ENCODE measurements around the gene CCDC80. TPM values are rescaled to one million over a fixed set of nuclear protein-coding genes. Genes with fewer than 3 reads are reported as not detected.

Gene CCDC80
- total RNA-seq, 5 donors from 2014 or later (not counting 1 experiment from before 2014, with no cell fraction given) = 0.55 to 0.66 (median 0.56) TPM; not detected in 2

GRCh38 chr3:112602217-112602838 lies 38.6 kb downstream of the CCDC80 start:
- Mint-ChIP-seq H3K4me1 (peaks cover 0 to 20% (median 8%) of the 10 kb centered on the region in 3 donors), H3K27me3 (peaks cover 0 to 1% of the 10 kb centered on the region in 2 donors), H3K36me3 (peaks cover 11% of the 10 kb centered on the region), H3K4me3 (no peak overlapping the region), H3K27ac (no peak overlapping the region), H3K9me3 (no peaks in the 10 kb centered on the region)
- CTCF ChIA-PET = no interaction called here
- Histone ChIP-seq H3K9me3 (no peaks in the 10 kb centered on the region), H3K36me3 (ENCODE audit: control insufficient read depth in 2 of 2, extremely low read depth in 1 of 2, insufficient read depth in 1 of 2, low read length in 1 of 2) (no peaks in the 10 kb centered on the region), H3K27ac (ENCODE audit: low read length) (no peak overlapping the region), H3K27me3 (replicated peaks in 1 of 2; ENCODE audit: control insufficient read depth in 2 of 2, extremely low read depth in 1 of 2, insufficient read depth in 2 of 2, low read length in 1 of 2) (no peaks in the 10 kb centered on the region), H3K4me3 (ENCODE audit: control insufficient read depth in 1 of 2, extremely low read depth in 1 of 2, low read length in 1 of 2) (no peak overlapping the region), H3K4me1 (ENCODE audit: control insufficient read depth in 1 of 2, extremely low read depth in 1 of 2, insufficient read depth in 2 of 2, low read length in 2 of 2) (peaks cover 0 to 5% of the 10 kb centered on the region in 2 experiments)
- DNase-seq (no peak), ATAC-seq (replicated peaks in 1 of 4) (no peak)
- POLR2A ChIA-PET = no interaction called here

GRCh38 chr3:112598731-112599130 lies 42.2 kb downstream of the CCDC80 start:
- POLR2A ChIA-PET = no interaction called here
- no peak overlapping the region for H3K4me3 Mint-ChIP-seq
- Histone ChIP-seq H3K27ac (ENCODE audit: low read length) (no peak overlapping the region), H3K36me3 (ENCODE audit: control insufficient read depth in 2 of 2, extremely low read depth in 1 of 2, insufficient read depth in 1 of 2, low read length in 1 of 2) (peaks cover 0 to 2% of the 10 kb centered on the region in 2 donors), H3K27me3 (replicated peaks in 1 of 2; ENCODE audit: control insufficient read depth in 2 of 2, extremely low read depth in 1 of 2, insufficient read depth in 2 of 2, low read length in 1 of 2) (no peaks in the 10 kb centered on the region), H3K4me1 (ENCODE audit: control insufficient read depth in 1 of 2, extremely low read depth in 1 of 2, insufficient read depth in 2 of 2, low read length in 2 of 2) (no peaks in the 10 kb centered on the region), H3K9me3 (no peaks in the 10 kb centered on the region), H3K4me3 (ENCODE audit: control insufficient read depth in 1 of 2, extremely low read depth in 1 of 2, low read length in 1 of 2) (no peak overlapping the region)
- peaks cover 24% of the 10 kb centered on the region for H3K36me3 Mint-ChIP-seq
- H3K27ac Mint-ChIP-seq = no peak overlapping the region
- DNase-seq (no peak), ATAC-seq (replicated peaks in 1 of 4) (no peak)
- CTCF ChIA-PET = no interaction called here
- H3K4me1 Mint-ChIP-seq = peaks cover 0 to 10% (median 1%) of the 10 kb centered on the region in 3 donors
- H3K27me3 Mint-ChIP-seq = no peaks in the 10 kb centered on the region
- H3K9me3 Mint-ChIP-seq = no peaks in the 10 kb centered on the region

DNA sequence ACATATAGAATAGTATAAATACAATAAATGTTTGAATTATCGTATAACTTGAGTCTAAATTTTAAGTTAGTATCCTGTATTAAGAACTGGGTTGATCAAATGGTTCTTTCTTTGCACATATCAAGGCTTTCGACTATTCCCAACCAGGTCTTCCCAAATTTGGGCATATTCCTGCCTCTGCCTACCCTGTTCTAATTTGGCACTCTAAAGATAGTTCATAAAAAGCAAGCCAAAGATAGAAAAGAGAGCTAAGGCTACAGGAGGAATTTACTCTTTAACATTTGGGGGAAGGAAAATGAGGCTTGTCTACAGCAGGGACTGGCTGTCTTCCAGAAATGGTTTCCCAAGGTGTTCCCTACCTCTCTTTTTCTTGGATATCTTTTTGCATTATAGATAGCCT lies 43.0 kb downstream of the CCDC80 start:
- no peak for ATAC-seq (replicated peaks in 1 of 4)
- Histone ChIP-seq H3K9me3 (no peaks in the 10 kb centered on the region), H3K4me3 (ENCODE audit: control insufficient read depth in 1 of 2, extremely low read depth in 1 of 2, low read length in 1 of 2) (no peak overlapping the region), H3K27me3 (replicated peaks in 1 of 2; ENCODE audit: control insufficient read depth in 2 of 2, extremely low read depth in 1 of 2, insufficient read depth in 2 of 2, low read length in 1 of 2) (no peaks in the 10 kb centered on the region), H3K27ac (ENCODE audit: low read length) (no peak overlapping the region), H3K36me3 (ENCODE audit: control insufficient read depth in 2 of 2, extremely low read depth in 1 of 2, insufficient read depth in 1 of 2, low read length in 1 of 2) (peaks cover 0 to 8% of the 10 kb centered on the region in 2 donors), H3K4me1 (ENCODE audit: control insufficient read depth in 1 of 2, extremely low read depth in 1 of 2, insufficient read depth in 2 of 2, low read length in 2 of 2) (no peaks in the 10 kb centered on the region)
- no CpG with 5 or more reads among the region's 2 CpGs for WGBS (ENCODE audit: insufficient coverage)
- no peak for DNase-seq
- peaks cover 0 to 3% (median under 1%) of the 10 kb centered on the region in 3 donors for H3K9me3 Mint-ChIP-seq
- H3K4me1 Mint-ChIP-seq = peaks cover 0 to 10% (median 1%) of the 10 kb centered on the region in 3 donors
- H3K27me3 Mint-ChIP-seq = no peaks in the 10 kb centered on the region
- no peak overlapping the region for H3K4me3 Mint-ChIP-seq
- peaks cover 30% of the 10 kb centered on the region for H3K36me3 Mint-ChIP-seq
- H3K27ac Mint-ChIP-seq = no peak overlapping the region
- POLR2A ChIA-PET = interaction anchor here in 1 of 2 donors (0.6 kb wide), 1 partner anchor 449 kb away, joined by 6 read pairs; no protein-coding TSS in a partner anchor
- CTCF ChIA-PET = interaction anchor here in 1 of 2 donors (1.2 kb wide), 1 partner anchor 15 kb away, joined by 3 read pairs; no protein-coding TSS in a partner anchor

DNA sequence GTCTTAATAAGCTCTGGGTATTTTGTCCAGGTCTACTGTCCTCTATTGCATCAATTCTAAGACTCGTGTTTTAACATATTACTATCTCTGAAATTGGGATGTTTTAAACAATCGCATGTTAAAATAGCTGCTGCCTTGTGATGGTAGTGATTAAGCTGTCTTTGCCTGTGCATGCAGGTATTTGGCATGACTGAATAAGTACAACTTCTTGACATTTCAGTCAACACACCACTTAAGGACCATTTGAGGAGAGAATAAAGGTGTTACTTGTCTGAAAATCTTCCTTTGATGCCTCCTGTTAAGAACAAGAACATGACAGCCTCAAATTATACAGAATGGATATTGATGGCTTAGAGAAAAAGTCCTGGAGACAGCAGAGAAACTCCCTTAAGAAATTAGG lies 46.1 kb downstream of the CCDC80 start:
- Histone ChIP-seq H3K27ac (ENCODE audit: low read length) (no peak overlapping the region), H3K9me3 (no peaks in the 10 kb centered on the region), H3K4me1 (ENCODE audit: control insufficient read depth in 1 of 2, extremely low read depth in 1 of 2, insufficient read depth in 2 of 2, low read length in 2 of 2) (no peaks in the 10 kb centered on the region), H3K27me3 (replicated peaks in 1 of 2; ENCODE audit: control insufficient read depth in 2 of 2, extremely low read depth in 1 of 2, insufficient read depth in 2 of 2, low read length in 1 of 2) (no peaks in the 10 kb centered on the region), H3K4me3 (ENCODE audit: control insufficient read depth in 1 of 2, extremely low read depth in 1 of 2, low read length in 1 of 2) (no peak overlapping the region), H3K36me3 (ENCODE audit: control insufficient read depth in 2 of 2, extremely low read depth in 1 of 2, insufficient read depth in 1 of 2, low read length in 1 of 2) (peaks cover 0 to 10% of the 10 kb centered on the region in 2 donors)
- WGBS (ENCODE audit: insufficient coverage) = no CpG with 5 or more reads among the region's 2 CpGs
- H3K36me3 Mint-ChIP-seq = peaks cover 59% of the 10 kb centered on the region
- peaks cover 4 to 11% (median 6%) of the 10 kb centered on the region in 3 donors for H3K9me3 Mint-ChIP-seq
- ChIA-PET CTCF (interaction anchor here (0.7 to 1.0 kb wide), 2 partner anchors 10 to 12 kb away, joined by 3 read pairs; no protein-coding TSS in a partner anchor), POLR2A (interaction anchor here (0.6 to 0.7 kb wide), 3 partner anchors 274 to 717 kb away, joined by 3 to 12 read pairs (median 4); no protein-coding TSS in a partner anchor)
- no peak overlapping the region for H3K27ac Mint-ChIP-seq
- H3K4me3 Mint-ChIP-seq = no peak overlapping the region
- ATAC-seq (replicated peaks in 1 of 4) (no peak), DNase-seq (no peak)
- H3K27me3 Mint-ChIP-seq = no peaks in the 10 kb centered on the region
- peaks cover 2 to 18% (median 3%) of the 10 kb centered on the region in 3 donors for H3K4me1 Mint-ChIP-seq

DNA sequence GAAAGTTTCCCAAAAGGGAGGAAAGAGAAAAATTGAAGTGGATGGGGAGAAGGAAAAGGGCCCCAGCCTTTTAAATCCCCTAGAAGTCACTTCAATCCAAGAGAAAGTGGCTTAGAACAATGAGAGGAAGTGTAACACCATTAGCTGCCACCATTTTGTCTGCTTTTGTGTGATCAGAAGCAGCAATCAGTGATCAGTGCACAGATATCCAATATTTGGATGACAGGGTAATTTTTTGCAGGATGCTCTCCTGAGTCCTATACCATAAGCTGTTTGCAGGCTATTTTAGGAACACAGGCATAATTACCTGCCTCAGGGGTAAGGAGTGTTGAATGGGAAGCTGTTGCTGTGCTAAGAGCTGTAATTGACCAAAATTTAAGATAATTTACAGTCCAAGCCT lies 47.7 kb downstream of the CCDC80 start:
- Histone ChIP-seq H3K4me3 (ENCODE audit: control insufficient read depth in 1 of 2, extremely low read depth in 1 of 2, low read length in 1 of 2) (no peak overlapping the region), H3K4me1 (ENCODE audit: control insufficient read depth in 1 of 2, extremely low read depth in 1 of 2, insufficient read depth in 2 of 2, low read length in 2 of 2) (no peaks in the 10 kb centered on the region), H3K9me3 (no peaks in the 10 kb centered on the region), H3K27ac (ENCODE audit: low read length) (no peak overlapping the region), H3K27me3 (replicated peaks in 1 of 2; ENCODE audit: control insufficient read depth in 2 of 2, extremely low read depth in 1 of 2, insufficient read depth in 2 of 2, low read length in 1 of 2) (no peaks in the 10 kb centered on the region), H3K36me3 (ENCODE audit: control insufficient read depth in 2 of 2, extremely low read depth in 1 of 2, insufficient read depth in 1 of 2, low read length in 1 of 2) (peaks cover 0 to 10% of the 10 kb centered on the region in 2 donors)
- ChIA-PET CTCF (no interaction called here), POLR2A (no interaction called here)
- ATAC-seq (replicated peaks in 1 of 4) = no peak
- H3K4me1 Mint-ChIP-seq = peaks cover 3 to 18% (median 3%) of the 10 kb centered on the region in 3 donors
- no peak for DNase-seq
- H3K27me3 Mint-ChIP-seq = no peaks in the 10 kb centered on the region
- no peak overlapping the region for H3K4me3 Mint-ChIP-seq
- no peak overlapping the region for H3K27ac Mint-ChIP-seq
- peaks cover 67% of the 10 kb centered on the region for H3K36me3 Mint-ChIP-seq
- peaks cover 4 to 11% (median 6%) of the 10 kb centered on the region in 3 donors for H3K9me3 Mint-ChIP-seq

GRCh38 chr3:112587336-112587735 lies 53.6 kb downstream of the CCDC80 start:
- ChIA-PET CTCF (interaction anchor here in 1 of 2 donors (0.8 kb wide), 1 partner anchor 254 kb away, joined by 4 read pairs; no protein-coding TSS in a partner anchor), POLR2A (no interaction called here)
- Histone ChIP-seq H3K9me3 (no peaks in the 10 kb centered on the region), H3K4me1 (ENCODE audit: control insufficient read depth in 1 of 2, extremely low read depth in 1 of 2, insufficient read depth in 2 of 2, low read length in 2 of 2) (no peaks in the 10 kb centered on the region), H3K36me3 (ENCODE audit: control insufficient read depth in 2 of 2, extremely low read depth in 1 of 2, insufficient read depth in 1 of 2, low read length in 1 of 2) (peaks cover 2 to 34% of the 10 kb centered on the region in 2 donors), H3K27me3 (replicated peaks in 1 of 2; ENCODE audit: control insufficient read depth in 2 of 2, extremely low read depth in 1 of 2, insufficient read depth in 2 of 2, low read length in 1 of 2) (no peaks in the 10 kb centered on the region), H3K27ac (ENCODE audit: low read length) (no peak overlapping the region), H3K4me3 (ENCODE audit: control insufficient read depth in 1 of 2, extremely low read depth in 1 of 2, low read length in 1 of 2) (no peak overlapping the region)
- Mint-ChIP-seq H3K36me3 (peaks cover 79% of the 10 kb centered on the region), H3K4me1 (peaks cover 3 to 15% (median 12%) of the 10 kb centered on the region in 3 donors), H3K27me3 (no peaks in the 10 kb centered on the region), H3K27ac (no peak overlapping the region), H3K4me3 (no peak overlapping the region), H3K9me3 (peaks cover 0 to 3% (median 2%) of the 10 kb centered on the region in 3 donors)
- no peak for ATAC-seq (replicated peaks in 1 of 4)
- DNase-seq = no peak
- WGBS (ENCODE audit: insufficient coverage) = no CpG with 5 or more reads among the region's 1 CpG

Measured in T-cell (primary cell).